Activated T-cell treated with anti-CD3 and anti-CD28 coated beads, Interleukin-2, amount 50 U/mL, for 72 hours (primary cell): ENCODE data around the gene NDUFV2. TPM values are rescaled to one million over a fixed set of nuclear protein-coding genes. Genes with fewer than 3 reads are reported as not detected.
"Not testable (repeated sequence)": the region's sequence is repeated elsewhere in the genome, so short reads cannot be mapped to it uniquely, and the experiment has no call there.

ENCODE experiments used
- ATAC-seq, 2 donors: fragments of 150-1000 bp; cut with Tn5 transposase; replicated peaks in 1 of 2; 2 replicates each; pipeline ENCODE4 v1.10.0; 2021; ENCODE audit warnings: moderate library complexity in 2 of 2, mild to moderate bottlenecking in 1 of 2
- DNase-seq, 2 donors: peaks; one replicate each; pipeline ENCODE4 v3.0.0; 2021 to 2022; ENCODE audit warnings: mixed read lengths in 1 of 2
- H3K27ac Mint-ChIP-seq: one replicate; pipeline ENCODE4 v1.8.0; 2022; ENCODE audit warnings: mild to moderate bottlenecking, moderate library complexity, mixed read lengths
- H3K27me3 Mint-ChIP-seq: one replicate; pipeline ENCODE4 v1.8.0; 2022; ENCODE audit warnings: low read depth, mixed read lengths
- H3K36me3 Mint-ChIP-seq, 2 donors: one replicate each; pipeline ENCODE4 v1.8.0; 2022; ENCODE audit warnings: mixed read lengths in 2 of 2, mild to moderate bottlenecking in 1 of 2; ENCODE audit not compliant: insufficient read depth in 2 of 2
- H3K4me1 Mint-ChIP-seq: one replicate; pipeline ENCODE4 v1.8.0; 2022; ENCODE audit warnings: low read depth, mixed read lengths
- H3K4me3 Mint-ChIP-seq, 2 donors: one replicate each; pipeline ENCODE4 v1.8.0; 2022; ENCODE audit warnings: mild to moderate bottlenecking in 2 of 2, mixed read lengths in 2 of 2, moderate library complexity in 2 of 2
- H3K9me3 Mint-ChIP-seq, 2 donors: one replicate each; pipeline ENCODE4 v1.8.0; 2022; ENCODE audit warnings: mixed read lengths in 2 of 2
- total RNA-seq, 2 donors: library from RNA; stranded (reverse); gene quantifications; one replicate each; pipeline ENCODE4 v1.2.3, GENCODE V29; 2022

The NDUFV2 gene
- total RNA-seq, 2 donors from 2014 or later: 394 to 497 TPM

- Mint-ChIP-seq H3K9me3 (no peaks in the 10 kb centered on the region), H3K4me1 (peaks cover 50% of the 10 kb centered on the region), H3K36me3 (peaks cover 5 to 8% of the 10 kb centered on the region in 2 donors), H3K27me3 (no peaks in the 10 kb centered on the region), H3K4me3 (no peak overlapping the region), H3K27ac (no peak overlapping the region)
- ATAC-seq: no peak
- DNase-seq: no peak
These were observed 32.3 kb upstream of the NDUFV2 start for GRCh38 chr18:9070212-9070611.

GRCh38 chr18:9079818-9080528 is 22.5 kb upstream of the NDUFV2 start:
- peaks cover 0 to 1% of the 10 kb centered on the region in 2 donors for H3K9me3 Mint-ChIP-seq
- H3K4me3 Mint-ChIP-seq: peak overlapping the region in 1 of 2 donors; percentile 63
- peak overlapping the region; percentile 80 for H3K27ac Mint-ChIP-seq
- ATAC-seq: no peak
- H3K4me1 Mint-ChIP-seq: peaks cover 72% of the 10 kb centered on the region
- H3K27me3 Mint-ChIP-seq: no peaks in the 10 kb centered on the region
- DNase-seq: no peak
- peaks cover 21 to 29% of the 10 kb centered on the region in 2 donors for H3K36me3 Mint-ChIP-seq

- H3K27me3 Mint-ChIP-seq: no peaks in the 10 kb centered on the region
- H3K4me3 Mint-ChIP-seq: peak overlapping the region in 1 of 2 donors; percentile 95
- H3K4me1 Mint-ChIP-seq: peaks cover 70% of the 10 kb centered on the region
- DNase-seq (peak; percentile 78 to 80), ATAC-seq (peak; percentile 49 to 55)
- H3K36me3 Mint-ChIP-seq: peaks cover 18 to 29% of the 10 kb centered on the region in 2 donors
- H3K9me3 Mint-ChIP-seq: peaks cover 0 to 2% of the 10 kb centered on the region in 2 donors
- peak overlapping the region; percentile 100 for H3K27ac Mint-ChIP-seq
These were observed 20.6 kb upstream of the NDUFV2 start for GRCh38 chr18:9081940-9082339.

- H3K27ac Mint-ChIP-seq: peak overlapping the region; percentile 100
- H3K27me3 Mint-ChIP-seq: no peaks in the 10 kb centered on the region
- peak; percentile 70 to 75 for DNase-seq
- ATAC-seq: peak; percentile 83 to 87
- peak overlapping the region; percentile 79 to 95 for H3K4me3 Mint-ChIP-seq
- H3K4me1 Mint-ChIP-seq: peaks cover 75% of the 10 kb centered on the region
- peaks cover 18 to 30% of the 10 kb centered on the region in 2 donors for H3K36me3 Mint-ChIP-seq
- peaks cover 0 to 5% of the 10 kb centered on the region in 2 donors for H3K9me3 Mint-ChIP-seq
These were observed 19.6 kb upstream of the NDUFV2 start for GRCh38 chr18:9082711-9083510.

- no peak for DNase-seq
- peak overlapping the region; percentile 39 to 74 for H3K4me3 Mint-ChIP-seq
- H3K27ac Mint-ChIP-seq: peak overlapping the region; percentile 95
- ATAC-seq: no peak
- peaks cover 88% of the 10 kb centered on the region for H3K4me1 Mint-ChIP-seq
- no peaks in the 10 kb centered on the region for H3K27me3 Mint-ChIP-seq
- peaks cover 0 to 5% of the 10 kb centered on the region in 2 donors for H3K9me3 Mint-ChIP-seq
- H3K36me3 Mint-ChIP-seq: peaks cover 27 to 36% of the 10 kb centered on the region in 2 donors
These were observed 16.5 kb upstream of the NDUFV2 start for GRCh38 chr18:9086015-9086414.

- no peak for ATAC-seq
- DNase-seq: no peak
- Mint-ChIP-seq H3K27ac (peak overlapping the region; percentile 95), H3K9me3 (peaks cover 0 to 7% of the 10 kb centered on the region in 2 donors), H3K36me3 (peaks cover 30 to 40% of the 10 kb centered on the region in 2 donors), H3K27me3 (no peaks in the 10 kb centered on the region), H3K4me1 (peaks cover 88% of the 10 kb centered on the region), H3K4me3 (peak overlapping the region; percentile 40 to 98)
These were observed 15.9 kb upstream of the NDUFV2 start for GRCh38 chr18:9086624-9087023.

- Mint-ChIP-seq H3K27me3 (no peaks in the 10 kb centered on the region), H3K27ac (peak overlapping the region; percentile 95), H3K4me1 (peaks cover 91% of the 10 kb centered on the region), H3K9me3 (peaks cover 0 to 7% of the 10 kb centered on the region in 2 donors), H3K4me3 (peak overlapping the region; percentile 40 to 98), H3K36me3 (peaks cover 30 to 42% of the 10 kb centered on the region in 2 donors)
- ATAC-seq (no peak), DNase-seq (no peak)
These were observed 15.4 kb upstream of the NDUFV2 start for GRCh38 chr18:9087144-9087543.

GRCh38 chr18:9088252-9088651 is 14.2 kb upstream of the NDUFV2 start:
- H3K36me3 Mint-ChIP-seq: peaks cover 28 to 42% of the 10 kb centered on the region in 2 donors
- ATAC-seq: peak; percentile 1 to 5
- peak overlapping the region; percentile 98 for H3K4me3 Mint-ChIP-seq
- no peaks in the 10 kb centered on the region for H3K27me3 Mint-ChIP-seq
- peak overlapping the region; percentile 100 for H3K27ac Mint-ChIP-seq
- H3K4me1 Mint-ChIP-seq: peaks cover 91% of the 10 kb centered on the region
- no peak for DNase-seq
- H3K9me3 Mint-ChIP-seq: peaks cover 0 to 7% of the 10 kb centered on the region in 2 donors

- Mint-ChIP-seq H3K36me3 (peaks cover 30 to 42% of the 10 kb centered on the region in 2 donors), H3K4me3 (peak overlapping the region; percentile 98), H3K4me1 (peaks cover 89% of the 10 kb centered on the region), H3K27ac (peak overlapping the region; percentile 100)
- not testable (repeated sequence) for H3K27me3 Mint-ChIP-seq, DNase-seq, ATAC-seq, H3K9me3 Mint-ChIP-seq
These were observed 13.8 kb upstream of the NDUFV2 start for GRCh38 chr18:9088727-9089126.

- H3K4me1 Mint-ChIP-seq: peaks cover 98% of the 10 kb centered on the region
- peak overlapping the region; percentile 98 for H3K4me3 Mint-ChIP-seq
- ATAC-seq (no peak), DNase-seq (no peak)
- peak overlapping the region; percentile 100 for H3K27ac Mint-ChIP-seq
- peaks cover 30 to 45% of the 10 kb centered on the region in 2 donors for H3K36me3 Mint-ChIP-seq
- H3K27me3 Mint-ChIP-seq: no peaks in the 10 kb centered on the region
- peaks cover 2 to 7% of the 10 kb centered on the region in 2 donors for H3K9me3 Mint-ChIP-seq
These were observed 11.9 kb upstream of the NDUFV2 start for GRCh38 chr18:9090578-9090977.

- DNase-seq (peak; percentile 57 to 60), ATAC-seq (peak; percentile 66 to 70)
- Mint-ChIP-seq H3K27me3 (no peaks in the 10 kb centered on the region), H3K4me3 (peak overlapping the region; percentile 98), H3K27ac (peak overlapping the region; percentile 100), H3K4me1 (peaks cover 98% of the 10 kb centered on the region), H3K9me3 (peaks cover 2 to 5% of the 10 kb centered on the region in 2 donors), H3K36me3 (peaks cover 27 to 43% of the 10 kb centered on the region in 2 donors)
These were observed 11.4 kb upstream of the NDUFV2 start for GRCh38 chr18:9091066-9091476.

- DNase-seq: no peak
- H3K36me3 Mint-ChIP-seq: peaks cover 21 to 28% of the 10 kb centered on the region in 2 donors
- peak overlapping the region; percentile 81 for H3K27ac Mint-ChIP-seq
- no peaks in the 10 kb centered on the region for H3K27me3 Mint-ChIP-seq
- ATAC-seq: no peak
- peak overlapping the region; percentile 34 to 50 for H3K4me3 Mint-ChIP-seq
- H3K4me1 Mint-ChIP-seq: peaks cover 97% of the 10 kb centered on the region
- H3K9me3 Mint-ChIP-seq: peaks cover 2% of the 10 kb centered on the region in 2 donors
These were observed 9.8 kb upstream of the NDUFV2 start for GRCh38 chr18:9092665-9093064.

- not testable (repeated sequence) for H3K9me3 Mint-ChIP-seq, ATAC-seq, DNase-seq, H3K27me3 Mint-ChIP-seq
- peak overlapping the region in 1 of 2 donors; percentile 8 for H3K4me3 Mint-ChIP-seq
- peak overlapping the region; percentile 81 for H3K27ac Mint-ChIP-seq
- peaks cover 94% of the 10 kb centered on the region for H3K4me1 Mint-ChIP-seq
- peaks cover 20 to 25% of the 10 kb centered on the region in 2 donors for H3K36me3 Mint-ChIP-seq
These were observed 9.4 kb upstream of the NDUFV2 start for GRCh38 chr18:9093109-9093508.
